Fibroblast of lung (primary cell): Measurements from ENCODE around the gene DPY19L1. TPM values are rescaled to one million over a fixed set of nuclear protein-coding genes. Genes with fewer than 3 reads are reported as not detected.
"Not testable (repeated sequence)": the region's sequence is repeated elsewhere in the genome, so short reads cannot be mapped to it uniquely, and the experiment has no call there.

Source experiments
- DNase-seq, 2 donors: peaks; one replicate each; pipeline versions ENCODE4 v3.0.0 to v3.0.0-alpha.2; 2010; ENCODE audit warnings: low read depth in 2 of 2
- H2AFZ ChIP-seq: 2 replicates; pipeline ENCODE4 v1.5.1; 2012; ENCODE audit warnings: low read length, control low read depth, inconsistent platforms
- H3K27ac ChIP-seq: 2 replicates; pipeline ENCODE4 v1.5.1; 2011; ENCODE audit warnings: low read length, control low read depth; ENCODE audit not compliant: insufficient read depth
- H3K27me3 ChIP-seq: 2 replicates; pipeline ENCODE4 v1.5.1; 2011; ENCODE audit warnings: mild to moderate bottlenecking, low read length; ENCODE audit not compliant: control insufficient read depth, insufficient read depth
- H3K36me3 ChIP-seq: 2 replicates; pipeline ENCODE4 v1.5.1; 2011; ENCODE audit warnings: low read length; ENCODE audit not compliant: control insufficient read depth, insufficient read depth
- H3K4me1 ChIP-seq: 2 replicates; pipeline ENCODE4 v1.5.1; 2011; ENCODE audit warnings: low read length; ENCODE audit not compliant: control insufficient read depth, insufficient read depth; ENCODE audit errors: extremely low read depth
- H3K4me2 ChIP-seq: 2 replicates; pipeline ENCODE4 v1.5.1; 2011; ENCODE audit warnings: low read length, control low read depth; ENCODE audit not compliant: insufficient read depth; ENCODE audit errors: extremely low read depth
- H3K4me3 ChIP-seq, 4 experiments: fragments of 200-600 bp in 1 of 4; sonication (generic) in 1 of 4; replicated peaks in 1 of 4; 2 replicates each; pipeline ENCODE4 v1.5.1; 2011 to 2016; ENCODE audit warnings: low read length in 4 of 4, low read depth in 3 of 4, mild to moderate bottlenecking in 3 of 4, control low read depth in 2 of 4, inconsistent platforms in 1 of 4, mixed read lengths in 1 of 4; ENCODE audit not compliant: insufficient read depth in 1 of 4; ENCODE audit errors: control extremely low read depth in 1 of 4
- H3K79me2 ChIP-seq: 2 replicates; pipeline ENCODE4 v1.5.1; 2012; ENCODE audit warnings: mild to moderate bottlenecking, low read length, inconsistent platforms; ENCODE audit not compliant: control insufficient read depth, insufficient read depth
- H3K9ac ChIP-seq: 2 replicates; pipeline ENCODE4 v1.5.1; 2011; ENCODE audit warnings: mild to moderate bottlenecking, low read length, control low read depth; ENCODE audit not compliant: insufficient read depth
- H3K9me3 ChIP-seq: 2 replicates; pipeline ENCODE4 v1.5.1; 2012; ENCODE audit warnings: low read depth, low read length; ENCODE audit not compliant: control insufficient read depth, insufficient read depth
- H4K20me1 ChIP-seq: 2 replicates; pipeline ENCODE4 v1.5.1; 2011; ENCODE audit warnings: low read length; ENCODE audit not compliant: control insufficient read depth, insufficient read depth; ENCODE audit errors: extremely low read depth
- CTCF ChIP-seq, 2 donors: IDR thresholded peaks in 1 of 2; conservative IDR thresholded peaks in 1 of 2; 1 replicate in 1 of 2; 2 replicates in 1 of 2; pipeline ENCODE4 v1.5.1; 2011 to 2012; ENCODE audit warnings: low read length in 2 of 2, control low read depth in 1 of 2, inconsistent platforms in 1 of 2, low read depth in 1 of 2, mild to moderate bottlenecking in 1 of 2
- EZH2 ChIP-seq: IDR thresholded peaks from 2 replicates; pipeline ENCODE4 v1.5.1; 2012; ENCODE audit warnings: low read length, control low read depth, mild to moderate bottlenecking; ENCODE audit errors: missing control alignments
- polyA plus RNA-seq, 2 donors: library from polyadenylated mRNA; depleted of rRNA in 1 of 2; stranded (reverse) in 1 of 2; unstranded in 1 of 2; fragments of >200 nt; gene quantifications; 2 replicates each; pipeline ENCODE4 v1.2.1, GENCODE V29; 2011 to 2012; ENCODE audit warnings: missing spikeins in 1 of 2
- total RNA-seq: library from RNA; depleted of rRNA; stranded (reverse); fragments of >200 nt; gene quantifications from 2 replicates; pipeline ENCODE4 v1.2.1, GENCODE V29; 2014

Gene DPY19L1
- total and polyA plus RNA-seq, 2 donors (not counting 1 experiment from before 2014, with no cell fraction given), result 30.1 to 31.8 TPM

GRCh38 chr7:34919038-34919437 lies 118.2 kb downstream of the DPY19L1 start:
- not testable (repeated sequence) for H3K79me2 ChIP-seq, H2AFZ ChIP-seq, H3K9me3 ChIP-seq, H3K4me1 ChIP-seq, H3K9ac ChIP-seq, H3K4me3 ChIP-seq, H3K36me3 ChIP-seq, DNase-seq, H3K27me3 ChIP-seq, H4K20me1 ChIP-seq, H3K27ac ChIP-seq, H3K4me2 ChIP-seq

GRCh38 chr7:34918198-34918861 lies 119.0 kb downstream of the DPY19L1 start:
- H3K27ac ChIP-seq, H3K9ac ChIP-seq, H3K4me3 ChIP-seq, H4K20me1 ChIP-seq, H3K79me2 ChIP-seq, H3K36me3 ChIP-seq, H3K27me3 ChIP-seq, H3K4me1 ChIP-seq, DNase-seq, H3K4me2 ChIP-seq, H3K9me3 ChIP-seq, H2AFZ ChIP-seq: not testable (repeated sequence)

DNA sequence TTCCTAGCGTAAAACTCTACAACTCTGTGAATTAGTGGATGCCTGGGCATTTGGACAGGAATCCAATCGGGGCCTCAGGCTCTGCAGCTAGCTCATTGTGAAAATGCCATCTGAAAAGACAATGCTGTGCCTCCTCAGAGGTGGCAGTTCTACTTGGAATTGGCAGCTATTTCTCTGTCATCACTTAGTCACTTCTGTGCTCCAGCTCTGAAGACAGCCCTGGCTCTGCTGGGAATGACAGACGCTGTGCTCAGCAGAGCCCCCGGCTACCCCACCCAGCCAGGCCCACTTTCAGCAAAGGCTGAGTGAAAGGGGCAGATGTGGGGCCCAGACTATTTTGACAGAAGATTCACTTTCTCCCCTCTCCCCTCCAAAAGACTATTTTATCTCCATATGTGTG lies 119.8 kb downstream of the DPY19L1 start:
- H3K27me3 ChIP-seq, H3K4me2 ChIP-seq, H3K79me2 ChIP-seq, H4K20me1 ChIP-seq, H3K4me3 ChIP-seq, H3K9me3 ChIP-seq, H3K36me3 ChIP-seq, H3K4me1 ChIP-seq, H3K27ac ChIP-seq, H2AFZ ChIP-seq, H3K9ac ChIP-seq, DNase-seq: not testable (repeated sequence)

DNA sequence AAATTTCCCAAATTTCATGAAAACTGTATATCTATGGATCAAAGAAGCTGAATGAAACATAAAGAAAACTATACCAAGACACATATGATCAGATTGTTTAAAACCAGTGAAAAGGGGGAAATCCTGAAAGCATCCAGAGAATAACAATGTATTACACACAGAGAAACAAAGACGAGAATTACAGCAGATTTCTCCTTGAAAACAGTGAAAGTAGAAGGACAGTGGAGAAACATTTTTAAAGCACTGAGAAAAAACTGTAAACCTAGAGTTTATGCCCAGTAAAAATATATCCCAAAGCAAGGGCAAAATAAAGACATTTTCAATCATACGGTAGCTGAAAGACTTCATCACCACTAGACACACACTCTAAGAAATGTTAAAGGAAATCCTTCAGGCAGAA lies 121.0 kb downstream of the DPY19L1 start:
- no peaks in the 10 kb centered on the region for H4K20me1 ChIP-seq

More for the DNA sequence above, 121.0 kb downstream of the DPY19L1 start:
- H3K9me3 ChIP-seq, result no peaks in the 10 kb centered on the region
- no peaks in the 10 kb centered on the region for H3K27me3 ChIP-seq
- H3K4me1 ChIP-seq, result no peaks in the 10 kb centered on the region
- no peaks in the 10 kb centered on the region for H3K36me3 ChIP-seq
- no peak overlapping the region for H2AFZ ChIP-seq
- TF ChIP-seq EZH2 (no peak), CTCF (conservative IDR thresholded peaks at IDR 0.05 in 1 of 2, IDR thresholded peaks at IDR 0.05 in 1 of 2; ENCODE audit: low read depth in 1 of 2, low read length in 2 of 2) (no peak)
- H3K27ac ChIP-seq, result no peak overlapping the region
- no peak overlapping the region for H3K9ac ChIP-seq
- no peaks in the 10 kb centered on the region for H3K79me2 ChIP-seq
- no peak overlapping the region for H3K4me2 ChIP-seq
- no peak for DNase-seq
- H3K4me3 ChIP-seq, result no peak overlapping the region
